GM10847 (cell line): ENCODE results near the gene NAPSA.

Experiments
- POLR2A ChIP-seq: IDR thresholded peaks from 2 replicates; pipeline ENCODE4 v1.6.1; 2011; ENCODE audit not compliant: insufficient read length; ENCODE audit errors: extremely low read depth

NAPSA gene

DNA sequence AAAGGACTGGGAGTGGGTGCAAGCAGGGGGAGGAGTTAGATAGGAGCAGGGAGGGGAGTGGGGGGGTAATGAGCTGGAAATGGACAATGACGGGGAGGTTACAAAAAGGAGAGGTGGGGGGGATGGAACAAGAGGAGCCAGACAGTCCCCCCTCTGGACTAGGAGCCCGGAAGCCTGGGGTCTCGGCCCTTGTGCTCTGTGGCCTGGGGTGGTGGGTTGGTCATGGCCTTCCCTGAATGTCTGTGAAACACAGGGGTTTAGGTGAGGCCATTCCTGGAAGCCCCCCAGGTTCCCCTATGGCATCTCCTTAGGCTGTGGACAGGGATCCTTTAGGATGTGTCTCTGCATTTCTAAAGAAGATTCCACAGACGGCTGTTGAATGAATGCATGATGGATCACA is 48.3 kb downstream of the NAPSA start:
- no peak for TF ChIP-seq POLR2A

DNA sequence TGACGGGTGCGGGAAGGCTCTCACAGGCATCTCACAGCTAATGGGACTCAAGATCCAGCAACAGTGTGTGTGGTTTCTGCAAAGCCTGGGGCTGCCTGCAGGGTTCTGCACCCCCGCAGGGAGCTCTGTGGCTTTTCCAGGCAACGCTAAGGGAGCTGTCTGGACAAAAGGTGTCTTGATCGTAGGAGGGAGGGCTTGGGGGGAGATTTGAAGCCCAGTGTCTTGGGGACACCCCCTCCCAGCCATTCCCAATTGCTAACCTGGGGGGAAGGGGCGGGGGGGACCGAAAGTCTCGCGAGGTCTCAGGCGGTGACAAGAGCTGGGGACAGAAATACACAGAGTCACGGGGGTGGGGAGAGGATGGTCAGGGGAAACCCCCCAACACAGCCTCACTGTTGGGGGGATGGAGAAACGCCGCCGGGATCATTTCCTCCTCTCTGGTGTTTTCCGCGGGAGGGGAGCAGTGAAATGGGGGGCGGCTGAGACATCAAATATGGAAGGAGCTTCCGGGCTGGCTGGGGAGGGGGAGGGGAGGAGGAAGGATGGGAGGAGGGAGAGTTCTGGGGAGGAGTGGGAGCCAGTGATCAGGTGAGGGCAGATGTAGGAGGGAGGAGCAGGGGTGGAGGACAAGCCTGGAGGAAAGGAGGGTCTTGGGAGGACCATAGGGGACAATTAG is 49.5 kb downstream of the NAPSA start:
- TF ChIP-seq POLR2A = no peak

DNA sequence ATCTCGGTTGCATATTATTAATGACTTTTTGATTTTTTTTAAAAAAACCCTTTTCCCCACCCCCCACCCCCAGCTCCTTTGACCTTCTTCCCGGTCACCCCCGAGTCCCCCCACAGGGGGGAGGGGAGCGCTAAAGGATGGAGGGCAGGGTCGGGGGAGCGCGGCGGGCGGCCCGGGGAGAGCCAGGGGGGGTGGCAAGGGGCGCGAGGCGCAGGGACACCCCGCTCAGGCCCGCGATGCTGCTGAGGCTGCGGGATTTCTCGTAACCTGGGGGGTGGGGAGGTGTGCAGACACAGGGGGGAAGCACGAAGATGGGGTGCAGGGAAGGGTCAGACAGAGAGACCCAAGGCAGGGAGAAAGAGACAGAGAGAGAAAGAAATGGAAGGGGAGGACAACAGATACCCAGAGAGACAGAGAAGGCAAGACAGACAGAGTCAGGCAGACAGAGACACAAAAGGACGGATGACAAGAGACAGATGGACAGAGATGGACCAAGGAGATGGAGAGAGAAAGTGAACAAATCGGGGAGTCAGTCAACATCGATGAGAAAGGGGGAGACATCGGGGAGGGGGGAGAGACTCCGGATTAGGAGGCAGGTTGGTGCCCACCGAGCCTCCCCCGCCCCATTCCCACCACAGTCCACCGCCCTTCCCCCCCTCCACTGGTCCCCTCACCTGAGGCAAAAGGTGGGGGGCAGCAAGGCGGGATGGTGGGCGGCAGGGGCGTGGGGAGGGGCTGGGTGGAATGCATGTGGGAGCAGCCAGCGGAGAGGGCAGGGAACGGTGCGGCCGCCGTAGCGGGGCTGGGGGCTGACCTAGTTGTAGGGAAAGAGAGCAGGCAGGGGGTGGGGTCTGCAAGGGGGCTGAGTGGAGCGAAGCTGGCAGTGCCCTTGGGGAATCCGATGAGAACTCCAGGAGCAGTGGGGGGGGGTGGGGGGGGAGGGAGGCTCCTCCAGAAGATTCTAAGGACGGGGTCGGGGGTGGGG is 50.4 kb downstream of the NAPSA start:
- TF ChIP-seq POLR2A = no peak

DNA sequence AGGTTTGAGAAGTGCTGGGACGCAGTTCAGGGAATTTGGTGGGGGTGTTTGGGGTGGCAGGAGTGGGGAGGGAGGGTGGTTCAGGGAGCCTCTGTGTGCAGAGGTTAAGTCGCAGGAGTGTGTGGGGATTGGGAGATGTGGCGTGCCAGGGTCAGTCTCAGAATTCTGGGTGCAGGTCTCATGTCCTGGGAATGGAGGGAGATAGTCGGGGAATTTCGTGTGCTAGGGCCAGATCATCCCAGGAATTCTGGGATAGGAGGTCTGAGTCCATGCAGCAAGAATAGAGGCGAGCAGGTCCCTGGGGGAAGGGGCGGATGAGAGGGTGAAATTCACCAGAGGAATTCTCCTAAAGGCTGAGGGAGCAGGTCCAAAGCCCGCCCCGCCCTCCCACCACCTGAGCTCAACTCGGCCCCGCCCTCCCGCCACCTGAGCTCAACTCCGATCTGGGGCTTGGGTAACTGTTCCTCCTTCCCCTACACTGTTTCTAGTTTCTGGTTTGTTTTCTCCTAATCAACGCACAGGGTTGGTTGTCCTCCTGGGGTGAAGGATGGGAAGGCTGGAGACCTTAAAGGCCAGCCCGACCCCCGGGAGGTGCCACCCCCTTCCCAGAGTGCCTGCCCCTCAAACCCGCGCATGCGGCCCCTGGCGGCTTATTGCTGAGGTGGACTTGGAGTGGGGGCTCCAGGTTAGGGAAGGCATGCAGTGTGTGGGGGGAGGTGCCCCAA is 51.5 kb downstream of the NAPSA start:
- no peak for TF ChIP-seq POLR2A

DNA sequence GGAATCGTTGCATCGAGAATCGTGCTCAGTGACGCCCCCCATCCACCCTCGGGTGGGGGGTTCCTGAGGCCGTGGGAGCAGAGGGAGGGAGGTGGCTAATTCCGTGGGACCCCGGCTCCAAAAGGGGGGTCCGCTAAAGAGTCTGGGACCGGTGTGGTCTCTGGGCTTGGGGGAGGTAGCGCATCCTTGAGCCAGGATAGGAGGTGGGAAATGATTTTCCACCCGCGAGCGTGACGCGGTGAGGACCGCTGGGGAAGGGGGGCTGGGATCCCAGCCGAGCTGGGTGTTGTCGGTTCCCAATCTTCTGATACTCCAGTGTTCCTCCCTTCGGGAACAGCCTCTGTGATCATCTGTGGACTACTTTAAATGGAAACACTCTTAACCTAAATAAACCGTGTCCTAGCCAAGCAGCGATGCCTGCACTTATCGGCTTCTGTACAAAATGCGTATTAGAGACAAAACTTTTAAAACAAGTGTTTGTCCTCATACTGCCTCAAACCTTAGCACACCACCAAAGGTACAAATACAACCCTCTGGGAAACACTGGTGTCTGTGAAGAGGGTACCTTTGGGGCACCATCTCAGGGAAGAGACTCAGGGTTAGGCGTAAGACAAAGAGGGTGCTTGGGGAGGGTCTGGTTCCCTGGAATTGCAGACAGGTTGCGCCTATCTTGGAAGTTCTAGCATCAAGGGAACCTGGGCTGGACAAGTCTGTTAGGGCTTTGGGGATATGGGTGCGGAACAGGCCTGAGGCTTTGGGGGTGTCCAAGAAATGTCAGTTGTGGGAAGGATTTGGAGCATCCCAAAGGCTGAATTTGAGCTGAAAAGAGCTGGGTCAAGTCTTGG is 52.2 kb downstream of the NAPSA start:
- TF ChIP-seq POLR2A = no peak

DNA sequence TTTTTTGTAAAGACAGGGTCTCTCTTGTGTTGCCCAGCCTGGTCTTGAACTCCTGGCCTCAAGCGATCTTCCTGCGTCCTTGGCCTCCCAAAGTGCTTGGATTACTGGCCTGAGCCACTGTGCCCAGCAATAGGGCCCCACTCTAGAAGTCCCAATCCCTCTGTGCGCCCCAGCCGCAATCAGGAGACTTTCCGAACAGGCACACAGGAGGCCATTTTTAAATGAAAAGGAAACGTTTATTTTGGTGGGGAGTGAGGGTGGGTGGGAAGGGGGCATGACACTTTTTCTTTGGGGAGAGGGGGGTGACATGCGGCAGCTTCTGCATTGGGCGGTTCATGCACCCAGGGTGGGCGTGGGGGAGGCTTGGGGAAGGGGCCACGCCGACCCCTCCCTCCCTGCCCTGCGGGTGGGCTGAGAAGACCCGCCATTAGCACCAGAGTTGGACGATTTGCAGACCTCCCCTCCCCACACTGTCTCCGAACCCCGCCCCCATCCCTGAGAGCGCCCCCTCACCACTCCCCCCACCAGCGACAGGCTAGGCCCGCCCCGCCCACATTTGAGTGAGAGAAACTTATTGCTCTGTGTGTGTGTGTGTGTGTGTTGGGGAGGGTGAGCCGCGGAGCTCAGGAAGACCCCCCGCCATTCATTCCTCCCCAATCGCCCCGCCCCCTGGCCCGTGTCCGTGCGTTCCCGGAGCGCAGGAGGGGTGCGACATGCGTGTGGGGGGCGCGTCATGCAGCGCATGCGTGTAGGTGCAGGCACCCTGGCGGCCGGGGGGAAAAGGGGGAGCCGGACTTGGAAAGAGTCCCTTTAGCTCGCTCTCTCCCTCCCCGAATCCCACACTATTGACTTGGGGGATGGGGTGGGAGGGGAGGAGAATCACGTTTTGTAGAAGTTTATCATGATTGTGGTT is 53.5 kb downstream of the NAPSA start:
- no peak for TF ChIP-seq POLR2A

DNA sequence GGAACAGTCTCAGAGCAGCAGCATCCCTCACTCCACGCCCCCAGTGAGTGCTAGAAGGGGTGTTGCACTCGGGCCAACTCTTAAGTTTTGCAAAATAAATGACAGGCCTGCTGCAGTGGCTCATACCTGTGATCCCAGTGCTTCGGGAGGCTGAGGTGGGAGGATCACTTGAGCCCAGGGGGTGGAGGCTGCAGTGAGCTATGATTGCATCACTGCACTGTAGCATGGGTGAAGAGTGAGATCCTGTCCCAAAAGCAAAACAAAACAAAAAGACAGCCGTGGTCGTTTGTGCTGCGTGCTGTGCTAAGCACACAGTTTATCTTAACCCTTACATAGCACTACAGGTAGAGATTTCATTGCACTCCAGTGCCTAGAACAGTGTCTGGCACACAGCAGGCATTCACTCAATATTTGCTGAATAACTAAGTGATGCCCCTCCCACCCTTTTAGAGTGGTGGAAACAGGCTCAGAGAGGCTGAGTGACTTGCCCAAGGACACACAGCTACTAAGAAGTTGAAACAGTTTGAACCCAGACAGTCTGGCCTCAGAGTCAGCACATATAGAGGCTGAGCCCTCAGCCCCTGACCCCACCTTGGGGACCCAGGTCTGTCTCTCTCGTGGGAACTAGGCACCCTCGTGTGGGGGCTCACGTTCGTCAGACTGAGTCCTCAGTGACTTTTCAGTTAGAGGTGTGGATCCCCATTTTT is 54.5 kb downstream of the NAPSA start:
- TF ChIP-seq POLR2A = no peak

DNA sequence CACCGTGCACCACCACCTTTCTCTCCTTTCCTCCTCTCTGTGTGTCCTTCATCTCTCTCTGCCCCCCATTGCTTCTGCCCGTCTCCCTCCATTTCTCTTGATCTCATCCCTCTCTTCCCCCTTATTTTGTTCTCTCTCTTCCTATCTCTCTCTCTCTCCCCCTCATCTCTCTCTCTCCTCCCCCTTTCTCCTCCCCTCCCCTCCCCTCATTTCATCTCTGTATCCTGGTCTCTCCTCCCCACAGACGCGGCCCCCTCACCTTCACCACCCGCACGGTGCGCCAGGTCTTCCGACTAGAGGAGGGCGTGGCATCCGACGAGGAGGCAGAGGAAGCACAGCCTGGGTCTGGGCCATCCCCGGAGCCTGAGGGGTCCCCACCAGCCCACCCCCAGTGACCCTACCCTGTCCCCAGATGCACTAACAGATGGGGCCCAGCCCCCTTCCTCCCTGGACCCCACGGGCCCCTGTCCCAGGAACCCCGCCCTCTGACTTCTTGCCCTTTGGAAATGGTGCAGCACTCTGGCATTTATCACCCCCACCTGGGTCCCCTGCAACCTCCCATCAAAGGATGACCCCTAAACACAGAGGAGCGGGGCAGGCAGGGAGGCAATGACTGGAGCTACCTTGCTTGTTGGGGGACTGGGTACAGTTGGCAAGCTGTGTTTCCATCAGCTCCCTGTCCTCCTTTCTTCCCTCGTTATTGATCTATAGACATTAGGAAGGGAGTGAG is 55.9 kb downstream of the NAPSA start:
- TF ChIP-seq POLR2A = no peak

DNA sequence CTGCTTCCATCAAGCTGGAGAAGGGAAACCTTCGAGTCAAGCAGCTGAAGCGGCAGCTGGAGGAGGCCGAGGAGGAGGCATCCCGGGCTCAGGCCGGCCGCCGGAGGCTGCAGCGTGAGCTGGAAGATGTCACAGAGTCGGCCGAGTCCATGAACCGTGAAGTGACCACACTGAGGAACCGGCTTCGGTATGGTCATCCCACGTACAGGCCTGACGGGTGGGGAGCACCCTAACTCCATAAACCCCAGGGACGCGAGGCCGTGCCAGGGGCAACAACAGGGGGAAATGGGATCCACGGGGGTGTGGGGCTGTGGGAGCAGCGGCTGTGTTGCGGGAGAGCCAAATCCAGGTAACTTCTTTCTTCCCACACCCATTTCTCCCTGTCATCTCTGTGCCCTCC is 56.4 kb downstream of the NAPSA start:
- TF ChIP-seq POLR2A = no peak
